Measurements from ENCODE around the gene P2RY4. TPM values are rescaled to one million over a fixed set of nuclear protein-coding genes. Genes with fewer than 3 reads are reported as not detected.

Gene P2RY4
- total RNA-seq: under 0.01 and 0.43 TPM in 2 replicates

GRCh38 chrX:70260104-70260503 lies at the start of gene P2RY4:
P2RY4 (minus strand) TSS chrX:70260204; CDS start chrX:70259624, 580 bp downstream.

GRCh38 chrX:70289793-70290770 lies 30.1 kb upstream of the P2RY4 start, which contains the start of the genes KIF4A and PDZD11:
KIF4A (plus strand) TSS chrX:70290104; CDS start chrX:70290459, 355 bp downstream.
PDZD11 (minus strand) TSS chrX:70289927; CDS start chrX:70289341, 586 bp downstream.

DNA sequence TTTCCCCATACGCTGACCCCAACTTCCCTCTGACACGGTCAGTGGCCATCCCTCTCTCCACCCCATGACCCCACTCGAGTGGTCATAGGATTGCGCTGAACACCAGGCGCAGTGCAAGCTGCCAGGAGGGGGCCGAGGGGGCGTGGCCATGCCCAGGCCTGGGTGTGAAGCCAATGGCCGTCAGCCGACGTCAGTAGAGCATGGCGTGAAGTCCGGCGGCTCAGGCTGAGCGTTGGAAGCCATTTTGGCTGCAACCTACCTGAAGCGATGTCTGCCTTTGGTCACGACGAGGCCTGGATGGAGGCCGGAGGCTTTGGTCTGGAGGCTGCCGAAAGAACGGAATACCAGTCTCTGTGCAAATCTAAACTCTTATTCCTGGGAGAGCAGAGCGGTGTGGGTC lies 21.9 kb upstream of the P2RY4 start, which contains the start of gene RAB41:
TSS of gene RAB41 (plus strand) at position 222 of the 400 bp plus-strand sequence. CDS start at position 268, 46 bp downstream.

GRCh38 chrX:70268034-70268433 lies 8.0 kb upstream of the P2RY4 start, which contains the start of gene ARR3:
ARR3 (plus strand) TSS chrX:70268334; CDS start chrX:70269386, 1,052 bp downstream.

DNA sequence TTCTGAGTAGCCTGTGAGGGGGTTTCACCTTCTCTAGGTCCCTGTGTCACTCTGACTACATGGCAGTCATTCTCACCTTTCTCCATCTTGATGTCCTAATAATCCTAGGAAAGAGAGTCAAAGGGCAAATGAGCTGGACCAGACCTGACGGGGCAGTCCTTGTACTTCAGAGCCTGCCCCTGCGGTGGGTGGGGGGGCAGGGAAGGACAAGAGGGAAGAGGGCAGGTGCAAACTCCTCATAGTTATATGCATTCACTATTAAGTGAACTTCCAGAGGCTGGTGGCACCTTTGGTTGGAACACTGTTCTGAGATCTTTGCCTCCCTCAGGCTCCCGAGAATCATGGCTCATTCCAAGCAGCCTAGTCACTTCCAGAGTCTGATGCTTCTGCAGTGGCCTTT lies 25.6 kb downstream of the P2RY4 start, which contains the start of gene AWAT1:
TSS of gene AWAT1 (plus strand) at position 301 of the 400 bp plus-strand sequence. CDS start at position 342, 41 bp downstream.

Small RNAs within 50 kb of the gene (small RNA-seq; reads per million reads assigned to genes)
- 0.12 reads per million for gene RNA5SP507

Other genes starting within 250 kb of the P2RY4 start
- gene AWAT2, start 210.3 kb downstream of the P2RY4 start, total RNA-seq: not detected in 2 replicates
- not detected in 2 replicates for gene OTUD6A, start 197.7 kb downstream of the P2RY4 start, total RNA-seq
- 59.4 and 167 TPM in 2 replicates for gene IGBP1, start 126.8 kb downstream of the P2RY4 start, total RNA-seq
- not detected in 2 replicates for gene DGAT2L6, start 82.7 kb downstream of the P2RY4 start, total RNA-seq
- not detected in 2 replicates for gene AWAT1, start 25.5 kb downstream of the P2RY4 start, total RNA-seq
- not detected in 2 replicates for gene ARR3, start 8.1 kb upstream of the P2RY4 start, total RNA-seq
- gene RAB41, start 22.0 kb upstream of the P2RY4 start, total RNA-seq: not detected in 2 replicates
- 47.9 and 66.2 TPM in 2 replicates for gene PDZD11, start 29.7 kb upstream of the P2RY4 start, total RNA-seq
- gene KIF4A, start 29.9 kb upstream of the P2RY4 start, total RNA-seq: 2.7 and 4.1 TPM in 2 replicates
- 0.11 TPM in 1 of 2 replicates, not detected in the other for gene GDPD2, start 163.1 kb upstream of the P2RY4 start, total RNA-seq
- 23.6 TPM in 2 replicates for gene DLG3, start 184.6 kb upstream of the P2RY4 start, total RNA-seq